DMS 273 (cell line): ENCODE results near the gene PAFAH2.
A peak's percentile ranks its signal among the peaks of the same experiment; 100 is the strongest.

Experiments used
- DNase-seq: peaks from one replicate; lab custom pipeline; 2025; ENCODE audit not compliant: unreplicated experiment; lab: John Stamatoyannopoulos, UW

PAFAH2 gene

DNA sequence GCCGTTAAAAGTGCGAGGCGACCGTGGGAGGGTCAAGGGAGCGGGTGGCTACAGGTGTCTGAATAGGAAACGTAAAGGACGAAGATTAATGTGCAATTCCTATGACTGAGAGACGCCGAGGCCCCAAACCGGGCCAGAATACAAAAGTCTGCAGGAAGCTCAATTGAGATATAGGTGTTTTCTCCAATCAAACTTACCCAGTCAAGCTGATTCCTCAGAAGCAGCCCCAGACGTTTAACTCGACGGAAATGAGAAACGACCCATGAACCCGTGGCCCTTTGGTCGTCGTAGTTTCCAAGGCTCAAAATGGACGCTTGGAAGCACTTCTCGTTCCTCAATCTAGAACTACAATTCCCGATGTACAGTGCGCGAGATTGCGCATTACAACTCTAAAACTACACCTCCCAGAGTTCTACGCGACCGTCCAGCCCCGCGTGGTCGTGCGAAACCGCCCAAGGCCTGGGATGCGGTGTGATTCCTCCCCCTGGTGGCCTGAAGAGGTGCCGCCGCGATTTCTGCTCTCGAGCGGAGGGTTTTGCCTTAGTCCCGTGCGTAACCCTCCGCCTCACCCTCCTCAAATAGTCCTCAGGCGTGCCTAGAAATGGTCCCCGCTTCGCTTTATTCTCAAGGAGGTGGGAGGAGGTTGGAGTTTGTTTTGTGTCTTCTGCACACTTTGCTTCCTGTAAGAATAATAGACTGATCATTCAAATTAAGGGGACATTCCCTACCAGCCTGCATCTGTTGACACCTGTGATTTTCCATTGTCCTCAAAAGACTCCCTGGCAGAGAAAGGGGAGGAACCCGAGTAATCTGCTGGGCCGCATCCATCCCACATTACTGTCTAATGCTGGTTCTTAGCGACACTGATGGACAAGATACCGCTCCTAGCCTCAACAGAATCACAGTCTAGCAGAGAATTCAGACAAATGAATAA lies at the start of gene PAFAH2:
Gene PAFAH2, minus strand, starts transcription at position 236 of the 934 bp plus-strand sequence. CDS start 7,247 bp downstream, outside the sequence.
- peak; percentile 100 for DNase-seq

DNA sequence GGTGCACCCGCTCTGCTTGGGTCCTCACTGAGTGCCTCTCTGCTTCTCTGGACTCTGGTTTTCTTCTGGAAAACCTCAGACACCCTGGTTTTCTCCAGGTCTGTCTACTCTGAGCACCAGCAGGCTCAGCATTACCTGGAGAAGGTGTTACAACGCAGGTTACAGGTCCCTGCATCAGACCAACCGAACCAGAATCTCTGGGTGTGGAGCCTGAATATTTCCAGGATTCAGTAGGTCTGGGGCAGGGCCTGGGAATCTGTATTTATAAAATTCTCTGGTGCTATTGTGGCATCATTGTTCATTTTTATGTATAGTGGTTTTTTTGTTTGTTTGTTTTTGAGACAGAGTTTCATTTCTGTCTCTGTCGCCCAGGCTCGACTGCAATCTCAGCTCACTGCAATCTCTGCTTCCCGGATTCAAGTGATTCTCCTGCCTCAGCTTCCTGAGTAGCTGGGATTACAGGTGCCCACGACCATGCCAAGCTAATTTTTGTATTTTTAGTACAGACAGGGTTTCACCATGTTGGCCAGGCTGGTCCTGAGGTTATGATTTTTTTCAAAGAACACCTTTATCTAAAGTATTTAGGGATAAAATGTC lies 49.5 kb upstream of the PAFAH2 start:
- DNase-seq: no peak

- DNase-seq: no peak
These were observed 48.6 kb upstream of the PAFAH2 start for GRCh38 chr1:26046246-26047095.

DNA sequence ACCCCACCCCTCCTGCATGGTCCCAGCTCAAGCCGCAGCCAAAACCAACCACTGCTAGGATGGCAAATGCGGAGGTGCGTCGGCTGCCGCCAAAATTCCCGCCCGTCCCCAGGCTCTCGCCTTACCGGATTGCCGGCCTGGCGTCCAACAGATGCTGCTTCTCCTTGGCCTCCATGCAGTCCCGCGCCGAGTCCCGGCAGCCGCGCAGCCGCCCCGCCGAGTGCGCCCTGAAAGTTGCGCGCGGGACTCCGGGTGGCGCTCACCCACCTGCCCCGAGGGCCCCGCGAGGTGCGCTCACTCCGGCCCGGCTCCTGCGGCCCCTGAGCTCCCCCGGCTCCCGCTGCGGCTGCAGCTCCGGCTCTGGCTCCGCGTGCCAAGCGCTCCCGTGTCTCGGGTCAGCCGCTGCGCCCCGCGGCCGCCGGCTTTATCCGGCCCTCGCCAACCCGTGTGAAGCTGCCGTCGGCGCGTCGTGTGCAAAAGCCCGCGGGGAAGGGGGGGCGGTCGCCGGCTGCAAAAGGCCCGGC lies 47.9 kb upstream of the PAFAH2 start, which contains the start of gene SLC30A2:
Gene SLC30A2, minus strand, starts transcription at position 397 of the 524 bp plus-strand sequence. Its CDS starts 222 bp downstream, at position 175.
- peak; percentile 73 for DNase-seq

- DNase-seq: no peak
These were observed 47.3 kb upstream of the PAFAH2 start for GRCh38 chr1:26044971-26045721.

DNA sequence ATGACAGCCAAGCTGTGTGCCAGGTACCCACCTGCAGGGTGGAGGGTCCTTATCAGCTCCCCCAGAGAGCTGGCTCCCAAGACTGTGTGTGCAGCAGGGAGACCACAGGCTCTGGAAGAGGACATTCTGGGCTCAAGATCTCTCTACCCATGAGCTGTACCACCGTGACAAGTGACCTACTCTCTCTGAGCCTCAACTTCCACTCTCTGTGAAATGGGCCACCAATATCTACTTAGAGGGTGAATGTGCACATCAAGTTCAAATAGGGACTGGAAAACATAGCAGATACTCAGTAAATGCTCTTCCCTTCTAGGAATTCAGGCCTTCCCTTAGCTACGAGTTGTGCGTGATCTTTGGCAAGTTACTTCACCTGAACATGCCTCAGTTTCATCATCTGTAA lies 46.6 kb upstream of the PAFAH2 start:
- DNase-seq: no peak

DNA sequence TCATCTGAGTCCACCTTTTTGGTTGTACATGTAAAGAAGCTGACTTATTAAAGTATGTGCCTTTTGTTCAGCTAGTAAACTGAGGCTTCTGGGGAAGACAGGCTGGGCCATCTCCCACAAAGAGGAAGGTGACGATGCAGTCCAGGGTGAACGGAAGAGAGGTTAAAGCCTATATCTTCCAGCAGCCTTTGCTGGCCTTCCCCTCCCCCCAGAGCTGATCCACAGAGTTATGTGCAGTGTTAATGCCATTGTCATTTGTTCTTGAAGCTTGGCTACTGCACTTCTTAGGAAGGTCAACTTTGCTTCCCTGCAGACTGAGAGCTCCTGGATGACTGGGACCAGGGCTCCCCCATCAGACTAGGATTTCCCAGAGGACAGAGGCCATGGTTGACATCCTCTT lies 45.9 kb upstream of the PAFAH2 start:
- no peak for DNase-seq

DNA sequence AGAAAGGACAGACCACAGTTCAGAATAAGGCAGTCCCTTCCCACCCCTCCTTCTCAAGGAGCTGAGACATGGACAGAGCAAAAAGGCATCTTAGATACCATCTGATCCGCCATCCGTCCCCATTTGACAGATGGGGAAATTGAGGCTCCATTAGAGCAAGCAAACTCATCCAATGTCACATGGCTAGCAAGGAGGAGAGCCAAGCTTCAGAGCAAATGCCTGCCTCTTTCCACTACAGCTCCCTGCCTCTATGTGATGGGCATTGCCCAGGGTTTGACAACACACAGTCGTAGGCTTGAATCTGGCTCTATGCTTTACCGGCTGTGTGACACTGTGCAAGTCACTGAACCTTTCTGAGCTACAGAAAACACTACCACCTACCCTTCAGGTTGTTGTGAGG lies 44.1 kb upstream of the PAFAH2 start:
- no peak for DNase-seq

DNA sequence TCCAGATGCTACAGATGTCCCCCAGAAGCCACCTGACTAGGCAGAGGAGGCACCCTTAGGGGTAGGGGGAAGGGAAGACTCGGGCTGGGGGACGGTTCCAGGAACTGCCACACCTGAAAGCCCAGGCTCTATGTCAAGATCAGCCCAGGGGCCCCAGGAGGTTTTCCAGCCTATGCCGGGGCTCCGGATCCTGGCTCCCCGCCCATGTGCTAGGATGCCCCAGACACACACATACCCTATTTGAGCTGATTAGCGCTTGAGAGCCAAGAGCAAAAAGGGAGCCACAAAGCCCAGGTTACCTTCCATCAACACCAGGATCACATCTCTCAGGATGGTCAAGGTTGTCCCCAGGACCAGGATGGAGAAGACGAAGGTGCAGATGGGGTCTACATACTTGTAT lies 43.5 kb upstream of the PAFAH2 start:
- DNase-seq: no peak

DNA sequence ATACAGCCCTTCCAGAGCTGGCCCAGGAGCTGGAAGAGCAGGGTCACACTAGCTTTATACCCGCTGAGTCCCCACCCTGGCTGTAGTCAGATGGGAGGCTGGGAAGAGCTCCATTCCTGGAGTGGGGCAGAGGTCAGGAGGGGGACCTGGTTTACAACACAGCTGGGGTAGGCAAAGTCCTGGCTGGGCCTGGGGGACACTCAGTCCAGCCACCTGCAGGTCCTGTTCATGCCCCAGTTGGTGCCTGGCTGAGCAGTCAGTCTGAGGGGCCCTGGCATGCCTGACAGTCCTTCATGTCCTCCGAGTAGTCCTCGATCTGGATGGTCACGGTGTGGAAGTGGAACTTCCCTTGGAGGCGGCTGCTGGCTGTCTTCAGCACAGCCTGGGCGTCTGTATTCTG lies 41.0 kb upstream of the PAFAH2 start:
- DNase-seq: no peak

DNA sequence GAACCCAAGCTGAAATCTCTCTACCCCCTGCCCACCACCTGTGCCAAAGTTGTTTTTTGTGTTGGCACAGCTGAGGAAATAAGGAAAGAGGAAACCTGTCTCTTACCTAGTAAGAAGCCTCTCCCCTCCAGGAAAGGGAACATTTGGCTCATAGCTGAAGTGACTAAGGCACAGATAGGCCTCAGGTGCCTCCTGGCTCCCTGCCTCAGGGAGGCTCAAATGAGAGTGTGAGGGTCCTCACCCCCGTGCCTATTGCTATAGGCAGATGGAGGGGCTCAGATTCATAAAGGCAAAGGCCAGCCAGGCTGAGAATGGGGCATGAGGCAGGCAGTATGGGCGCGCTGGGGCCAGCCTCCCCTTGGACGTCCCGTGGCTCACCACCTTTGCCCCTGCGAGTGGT lies 40.6 kb upstream of the PAFAH2 start:
- DNase-seq: no peak

GRCh38 chr1:26037904-26038303 lies 40.0 kb upstream of the PAFAH2 start:
- DNase-seq: no peak

DNA sequence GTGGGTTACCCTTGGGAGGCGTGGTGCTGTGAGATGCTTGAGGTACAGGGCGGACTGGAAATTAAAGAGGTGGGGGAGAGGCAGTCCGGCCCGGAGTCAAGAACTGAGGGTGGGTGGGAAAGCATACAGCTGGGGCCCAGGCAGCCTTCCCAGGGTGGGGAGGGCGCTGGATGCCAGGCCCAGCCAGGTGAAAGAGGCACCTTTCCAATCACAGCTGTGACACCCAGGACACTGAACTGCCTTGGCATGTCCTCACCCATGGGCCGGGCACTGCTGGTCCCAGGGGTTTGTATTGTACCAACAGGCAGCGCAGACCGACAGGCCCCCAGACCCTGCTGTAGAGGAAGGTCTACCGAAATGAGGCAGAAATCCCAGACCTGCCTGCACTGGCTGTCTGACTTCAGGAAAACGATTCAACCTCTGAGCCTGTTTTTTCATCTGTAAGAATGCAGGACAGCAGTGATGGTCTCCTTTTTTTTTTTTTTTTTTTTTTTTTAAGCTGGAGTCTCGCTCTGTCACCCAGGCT lies 39.0 kb upstream of the PAFAH2 start:
- no peak for DNase-seq

DNA sequence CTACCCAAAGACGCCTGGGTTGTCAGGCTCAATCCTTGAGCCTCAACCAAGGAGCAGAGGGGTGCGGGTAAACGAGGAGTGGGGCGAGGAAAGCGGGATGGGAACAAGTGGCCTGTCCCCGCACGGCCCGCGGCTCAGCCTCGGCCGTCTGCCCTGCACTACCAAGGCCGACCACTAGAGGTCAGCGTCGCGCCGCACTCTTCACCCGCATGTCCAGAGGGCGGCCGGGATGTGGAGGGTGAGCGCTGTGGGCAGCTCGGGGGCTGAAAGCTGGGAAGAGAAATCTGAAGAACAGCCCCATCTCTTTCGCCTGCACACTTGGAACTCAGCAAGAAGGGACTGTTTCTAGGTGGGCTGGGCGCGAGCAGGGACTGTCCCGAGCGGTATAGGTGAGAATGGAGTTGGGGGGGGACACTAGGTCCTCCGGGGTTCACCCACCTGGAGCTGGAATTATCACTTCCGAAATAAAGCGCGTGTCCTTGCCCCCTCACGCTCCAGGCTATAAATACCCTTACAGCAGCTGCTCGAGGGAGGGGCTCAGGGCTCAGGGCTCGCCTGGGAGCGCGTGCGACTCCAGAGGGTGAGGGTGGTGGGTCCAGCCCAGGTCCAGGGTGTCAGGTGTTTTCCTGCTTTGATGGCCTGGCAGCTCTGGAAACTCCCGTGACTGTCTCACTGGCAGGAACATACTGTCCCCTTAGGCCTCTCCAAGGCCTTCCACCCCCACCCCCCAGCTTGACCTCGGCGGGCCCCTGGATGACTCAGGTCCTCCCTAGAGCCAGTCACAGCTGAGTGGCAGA lies 38.3 kb upstream of the PAFAH2 start:
- peak; percentile 86 for DNase-seq

- peak; percentile 97 for DNase-seq
These were observed 37.5 kb upstream of the PAFAH2 start for GRCh38 chr1:26035203-26035958.

GRCh38 chr1:26034504-26035202 lies 36.8 kb upstream of the PAFAH2 start:
- DNase-seq: peak; percentile 68

GRCh38 chr1:26032656-26033357 lies 34.9 kb upstream of the PAFAH2 start:
- no peak for DNase-seq
